Jurkat, Clone E6-1 (cell line): Measurements from ENCODE around the gene NBPF4.

Source experiments
- DNase-seq: peaks from one replicate; pipeline ENCODE4 v3.0.0-alpha.2; 2011; ENCODE audit warnings: low read depth, low spot score
- H3K4me3 ChIP-seq: 2 replicates; pipeline ENCODE4 v1.5.1; 2011; ENCODE audit warnings: mild to moderate bottlenecking, low read length, control low read depth, moderate library complexity

Gene NBPF4

GRCh38 chr1:108182959-108183700, 60.7 kb downstream of the NBPF4 start:
- no peak overlapping the region for H3K4me3 ChIP-seq
- DNase-seq = no peak

DNA sequence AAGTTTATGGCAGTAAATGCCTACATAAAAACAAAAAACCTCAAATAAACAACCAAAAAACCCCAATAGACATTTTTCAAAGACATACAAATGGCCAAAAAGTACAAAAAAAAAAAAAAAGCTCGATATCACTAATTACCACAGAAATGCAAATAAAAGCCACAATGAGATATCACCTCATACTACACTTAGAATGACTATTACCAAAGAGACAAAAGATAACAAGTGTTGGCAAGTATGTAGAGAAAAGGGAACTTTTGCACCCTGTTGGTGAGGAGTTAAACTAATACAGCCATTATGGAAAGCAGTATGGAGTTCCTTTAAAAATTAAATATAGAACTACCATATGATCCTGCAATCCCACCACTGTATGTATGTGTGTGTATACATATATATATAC, 64.9 kb downstream of the NBPF4 start:
- no peak for DNase-seq
- H3K4me3 ChIP-seq = no peak overlapping the region
